K562 (cell line): ENCODE data around the gene PFKL. TPM values are rescaled to one million over a fixed set of nuclear protein-coding genes. Genes with fewer than 3 reads are reported as not detected.

Experiments used
- ATAC-seq: fragments of 200-7000 bp; cut with Tn5 transposase; 3 replicates; pipeline ENCODE4 v1.9.1; 2020; ENCODE audit warnings: moderate library complexity
- BruUV-seq: library from RNA; stranded (reverse); fragments of 400-500 nt; replicated peaks from 2 replicates; lab custom pipeline; 2021; lab: Mats Ljungman, UMichigan
- CTCF ChIA-PET: fragments of 300-600 bp; formaldehyde crosslinking; extraction: SDS; loops from one replicate; lab custom pipeline; 2021; ENCODE audit warnings: low intra/inter-chr PET ratio; lab: Yijun Ruan, JAX
- POLR2A ChIA-PET: fragments of 300-600, 350-650 bp; sonication (Branson Sonifier 250); formaldehyde crosslinking; extraction: SDS; loops from one replicate; lab custom pipeline; 2021; ENCODE audit warnings: antibody characterized with exemption, inconsistent platforms; lab: Yijun Ruan, JAX
- DNase-seq, 4 experiments: peaks; one replicate each; pipeline versions ENCODE4 v3.0.0 to v3.0.0-alpha.2; 2011 to 2018; ENCODE audit warnings: low spot score in 3 of 4, mixed read lengths in 3 of 4; ENCODE audit errors: extremely low read depth in 1 of 4
- FAIRE-seq: peaks from 2 replicates; lab custom pipeline; 2011; peaks lifted over from hg19 to GRCh38; lab: Jason Lieb, UNC
- H2AFZ ChIP-seq: 2 replicates; pipeline ENCODE4 v1.6.0; 2011; ENCODE audit warnings: low read depth, low read length, control low read depth, inconsistent platforms
- H3K27ac ChIP-seq: fragments of 200-600 bp; 3 replicates; pipeline ENCODE4 v1.8.0; 2011; ENCODE audit warnings: low read depth, mild to moderate bottlenecking, control low read depth, inconsistent platforms, low read length, moderate library complexity, mixed read lengths; ENCODE audit errors: extremely low read depth
- H3K27me3 ChIP-seq, 2 experiments: fragments of 300-600 bp in 1 of 2; 2 replicates in 1 of 2; 3 replicates in 1 of 2; pipeline versions ENCODE4 v1.6.0 to v1.8.0; 2011; ENCODE audit warnings: inconsistent platforms in 2 of 2, low read length in 2 of 2, mild to moderate bottlenecking in 1 of 2, mixed read lengths in 1 of 2, moderate library complexity in 1 of 2; ENCODE audit not compliant: control insufficient read depth in 2 of 2, insufficient read depth in 2 of 2
- H3K36me3 ChIP-seq: fragments of 300-600 bp; 3 replicates; pipeline ENCODE4 v1.8.0; 2011; ENCODE audit warnings: mild to moderate bottlenecking, low read length, inconsistent platforms; ENCODE audit not compliant: control insufficient read depth, insufficient read depth
- H3K4me1 ChIP-seq, 2 experiments: fragments of 200-600 bp in 1 of 2; replicated peaks in 1 of 2; 2 replicates in 1 of 2; 3 replicates in 1 of 2; pipeline versions ENCODE4 v1.5.1 to v1.8.0; 2011; ENCODE audit warnings: inconsistent platforms in 2 of 2, low read length in 2 of 2, mild to moderate bottlenecking in 1 of 2, mixed read lengths in 1 of 2, moderate library complexity in 1 of 2; ENCODE audit not compliant: control insufficient read depth in 2 of 2, insufficient read depth in 2 of 2
- H3K4me2 ChIP-seq: 2 replicates; pipeline ENCODE4 v1.6.1; 2011; ENCODE audit warnings: low read length, control low read depth, inconsistent platforms, mixed read lengths; ENCODE audit not compliant: insufficient read depth
- H3K4me3 ChIP-seq: fragments of 200-600 bp; sonication (generic), shearing (Covaris generic); 2 replicates; pipeline ENCODE4 v1.5.1; 2016; ENCODE audit warnings: control low read depth, inconsistent platforms
- H3K79me2 ChIP-seq: fragments of 200-600 bp; 3 replicates; pipeline ENCODE4 v1.8.0; 2011; ENCODE audit warnings: low read length, inconsistent platforms; ENCODE audit not compliant: control insufficient read depth, insufficient read depth
- H3K9ac ChIP-seq, 2 experiments: 2 replicates each; pipeline versions ENCODE4 v1.6.0 to v1.6.1; 2011; ENCODE audit warnings: low read depth in 2 of 2, low read length in 2 of 2, control low read depth in 1 of 2, inconsistent platforms in 1 of 2, mild to moderate bottlenecking in 1 of 2, mixed read lengths in 1 of 2; ENCODE audit not compliant: insufficient read depth in 1 of 2
- H3K9me1 ChIP-seq: one replicate; pipeline ENCODE4 v1.6.0; 2011; ENCODE audit warnings: inconsistent platforms, mild to moderate bottlenecking, low read length, moderate library complexity; ENCODE audit not compliant: control insufficient read depth, insufficient read depth
- H3K9me3 ChIP-seq: replicated peaks from 2 replicates; pipeline ENCODE4 v1.5.1; 2011; ENCODE audit warnings: low read depth, low read length, inconsistent platforms; ENCODE audit not compliant: control insufficient read depth, insufficient read depth
- H4K20me1 ChIP-seq: replicated peaks from 2 replicates; pipeline ENCODE4 v1.6.1; 2011; ENCODE audit warnings: low read length, inconsistent platforms, mixed read lengths; ENCODE audit not compliant: control insufficient read depth, insufficient read depth
- DIDO1 ChIP-seq: fragments of 450-650 bp; IDR thresholded peaks from 2 replicates; pipeline ENCODE4 v1.6.1; 2016; ENCODE audit warnings: low read depth, missing biosample characterization, missing genetic modification characterization
- ETV5 ChIP-seq: sonication (generic); formaldehyde crosslinking; IDR thresholded peaks from 2 replicates; pipeline ENCODE4 v1.4.0; 2020; ENCODE audit warnings: low read depth, mild to moderate bottlenecking, missing genetic modification reagents
- HNRNPH1 ChIP-seq: fragments of 200-400 bp; formaldehyde crosslinking; optimal IDR thresholded peaks from 2 replicates; pipeline ENCODE3; 2017; ENCODE audit warnings: low read depth, mild to moderate bottlenecking, low read length, moderate library complexity
- IFI16 ChIP-seq: fragments of 250-450 bp; sonication (Bioruptor Pico); IDR thresholded peaks from 2 replicates; pipeline ENCODE4 v2.1.2; 2022; ENCODE audit warnings: mild to moderate bottlenecking, inconsistent platforms
- MTA2 ChIP-seq: fragments of 450-650 bp; IDR thresholded peaks from 2 replicates; pipeline ENCODE4 v1.6.1; 2016; ENCODE audit warnings: low read depth
- MTA3 ChIP-seq: fragments of 450-650 bp; formaldehyde crosslinking; IDR thresholded peaks from 2 replicates; pipeline ENCODE4 v1.6.1; 2017; ENCODE audit warnings: mild to moderate bottlenecking, borderline replicate concordance
- NFE2 ChIP-seq: IDR thresholded peaks from 2 replicates; pipeline ENCODE4 v1.6.1; 2014; ENCODE audit warnings: antibody characterized with exemption, low read depth
- PHB2 ChIP-seq: fragments of 450-650 bp; IDR thresholded peaks from 2 replicates; pipeline ENCODE4 v1.6.1; 2017; ENCODE audit warnings: low read depth
- POLR2B ChIP-seq: fragments of 450-650 bp; IDR thresholded peaks from 2 replicates; pipeline ENCODE4 v1.6.1; 2018; ENCODE audit warnings: low read depth; ENCODE audit not compliant: partially characterized antibody
- RB1 ChIP-seq: fragments of 450-650 bp; IDR thresholded peaks from 2 replicates; pipeline ENCODE4 v1.6.1; 2017; ENCODE audit warnings: low read depth, mild to moderate bottlenecking
- RFX5 ChIP-seq: IDR thresholded peaks from 2 replicates; pipeline ENCODE4 v1.6.1; 2011; ENCODE audit warnings: low read depth, mild to moderate bottlenecking, improper control_type of control experiment, low read length
- SLC30A9 ChIP-seq: fragments of 250-450 bp; sonication (Bioruptor Pico); IDR thresholded peaks from 2 replicates; pipeline ENCODE4 v1.8.0; 2022; ENCODE audit warnings: mild to moderate bottlenecking, moderate library complexity
- ZBTB1 ChIP-seq: sonication (generic); formaldehyde crosslinking; IDR thresholded peaks from 2 replicates; pipeline ENCODE4 v1.8.1; 2023; ENCODE audit warnings: missing genetic modification reagents, low read depth, mild to moderate bottlenecking, borderline replicate concordance
- ZNF134 ChIP-seq: fragments of 250-450 bp; sonication (Bioruptor Pico); conservative IDR thresholded peaks from 2 replicates; pipeline ENCODE4 v1.4.0; 2020
- ZNF583 ChIP-seq: fragments of 250-450 bp; sonication (Bioruptor Pico); IDR thresholded peaks from 2 replicates; pipeline ENCODE4 v1.4.0; 2020
- ZNF707 ChIP-seq: fragments of 250-450 bp; sonication (Bioruptor Pico); conservative IDR thresholded peaks from 2 replicates; pipeline ENCODE4 v1.8.0; 2022; ENCODE audit warnings: inconsistent platforms, mild to moderate bottlenecking, moderate library complexity
- WGBS: fragments of 100-300 bp; shearing (Covaris generic); methylation state at CpG from one replicate; pipeline ENCODE4 v1.1.6; 2016; ENCODE audit warnings: low coverage, mixed read lengths; ENCODE audit not compliant: insufficient coverage; ENCODE audit errors: missing lambda C conversion rate; 5-methylcytosine and 5-hydroxymethylcytosine counted together
- in situ Hi-C: fragments of 300-500 bp; cut with MboI; formaldehyde crosslinking; loops from 4 replicates; pipeline ENCODE4 v1.15.0; 2018; ENCODE audit warnings: inconsistent platforms, mixed read lengths
- intact Hi-C: fragments of 100-400 bp; cut with micrococcal nuclease; formaldehyde crosslinking; loops from 2 replicates; pipeline ENCODE4 v1.14.2; 2022
- polyA plus RNA-seq, 8 experiments: library from polyadenylated mRNA; depleted of rRNA in 4 of 8; stranded (reverse) in 5 of 8; unstranded in 3 of 8; fragments of >200 nt; fragmentation: Nextera tagmentation in 2 of 8; fragmentation: Illumina TruSeq in 1 of 8; extraction: Ambion mirVana in 2 of 8; extraction: Trizol in 1 of 8; gene quantifications; 2 replicates each; pipeline versions ENCODE4 v1.2.1 to v1.2.3, GENCODE V29; 2011 to 2014; ENCODE audit warnings: inconsistent platforms in 1 of 8, missing spikeins in 1 of 8
- total RNA-seq, 7 experiments: library from RNA; depleted of rRNA in 6 of 7; stranded (reverse); fragments of >200 nt in 6 of 7; fragmentation: Illumina TruSeq in 2 of 7; extraction: Trizol in 2 of 7; gene quantifications; 2 replicates each; pipeline versions ENCODE4 v1.2.1 to v1.2.3, GENCODE V29; 2011 to 2021; ENCODE audit warnings: low replicate concordance in 1 of 7
- TF ChIP-seq, protein P1 (sequence below): sonication (generic); formaldehyde crosslinking; IDR thresholded peaks from 2 replicates; pipeline ENCODE4 v1.8.0; 2022; ENCODE audit warnings: mild to moderate bottlenecking, missing genetic modification reagents
- TF ChIP-seq, protein P2 (sequence below): fragments of 450-650 bp; conservative IDR thresholded peaks from 2 replicates; pipeline ENCODE4 v1.6.1; 2016; ENCODE audit warnings: missing genetic modification characterization, low read depth, mild to moderate bottlenecking, control low read depth, missing compliant biosample characterization

The PFKL gene
- total and polyA plus RNA-seq, 9 of the 15 experiments (the other 6 are each of a cell fraction or from before 2014, with no cell fraction given): 1.1 to 124 (median 45.6) TPM

- Histone ChIP-seq H3K79me2 (no peaks in the 10 kb centered on the region), H4K20me1 (peaks cover 7% of the 10 kb centered on the region; the same call in 1 of the 2 replicates), H2AFZ (no peak overlapping the region), H3K4me3 (no peak overlapping the region), H3K4me1 (peaks cover 0 to 12% of the 10 kb centered on the region in 2 experiments; a peak in 4 of 5 replicates), H3K36me3 (no peaks in the 10 kb centered on the region), H3K9me1 (no peaks in the 10 kb centered on the region), H3K9me3 (no peaks in the 10 kb centered on the region), H3K9ac (no peak overlapping the region), H3K27ac (no peak overlapping the region), H3K4me2 (no peak overlapping the region), H3K27me3 (peaks cover 78 to 91% of the 10 kb centered on the region in 2 experiments)
- in situ Hi-C loops (no loop called here), intact Hi-C loops (no loop called here)
- WGBS: 11% methylated on average over 24 of the region's 24 CpGs
- DNase-seq (no peak), FAIRE-seq (no peak), ATAC-seq (no peak)
- TF ChIP-seq RB1 (no peak), ZNF134 (no peak), HNRNPH1 (no peak), PHB2 (no peak), ZNF583 (CRISPR knock-in tag) (no peak), MTA3 (no peak), POLR2B (no peak), RFX5 (no peak), IFI16 (CRISPR knock-in tag) (no peak), DIDO1 (tag) (no peak), SLC30A9 (no peak), ZNF707 (CRISPR knock-in tag) (no peak), ZBTB1 (no peak), MTA2 (no peak), ETV5 (CRISPR knock-in tag) (no peak), NFE2 (no peak)
- TF ChIP-seq, protein P1, sequence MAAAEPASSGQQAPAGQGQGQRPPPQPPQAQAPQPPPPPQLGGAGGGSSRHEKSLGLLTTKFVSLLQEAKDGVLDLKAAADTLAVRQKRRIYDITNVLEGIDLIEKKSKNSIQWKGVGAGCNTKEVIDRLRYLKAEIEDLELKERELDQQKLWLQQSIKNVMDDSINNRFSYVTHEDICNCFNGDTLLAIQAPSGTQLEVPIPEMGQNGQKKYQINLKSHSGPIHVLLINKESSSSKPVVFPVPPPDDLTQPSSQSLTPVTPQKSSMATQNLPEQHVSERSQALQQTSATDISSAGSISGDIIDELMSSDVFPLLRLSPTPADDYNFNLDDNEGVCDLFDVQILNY (CRISPR knock-in tag): no peak
- TF ChIP-seq, protein P2, sequence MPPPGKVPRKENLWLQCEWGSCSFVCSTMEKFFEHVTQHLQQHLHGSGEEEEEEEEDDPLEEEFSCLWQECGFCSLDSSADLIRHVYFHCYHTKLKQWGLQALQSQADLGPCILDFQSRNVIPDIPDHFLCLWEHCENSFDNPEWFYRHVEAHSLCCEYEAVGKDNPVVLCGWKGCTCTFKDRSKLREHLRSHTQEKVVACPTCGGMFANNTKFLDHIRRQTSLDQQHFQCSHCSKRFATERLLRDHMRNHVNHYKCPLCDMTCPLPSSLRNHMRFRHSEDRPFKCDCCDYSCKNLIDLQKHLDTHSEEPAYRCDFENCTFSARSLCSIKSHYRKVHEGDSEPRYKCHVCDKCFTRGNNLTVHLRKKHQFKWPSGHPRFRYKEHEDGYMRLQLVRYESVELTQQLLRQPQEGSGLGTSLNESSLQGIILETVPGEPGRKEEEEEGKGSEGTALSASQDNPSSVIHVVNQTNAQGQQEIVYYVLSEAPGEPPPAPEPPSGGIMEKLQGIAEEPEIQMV (tag): no peak
- CTCF ChIA-PET: no interaction called here
- POLR2A ChIA-PET: interaction anchor here (0.7 kb wide), 1 partner anchor 1758 kb away, joined by 3 read pairs; no protein-coding TSS in a partner anchor
- no TSS peak for BruUV-seq
Measured at GRCh38 chr21:44374601-44375280, 74.9 kb downstream of the PFKL start.
